ENCODE data around the gene LRRN2.

DNA sequence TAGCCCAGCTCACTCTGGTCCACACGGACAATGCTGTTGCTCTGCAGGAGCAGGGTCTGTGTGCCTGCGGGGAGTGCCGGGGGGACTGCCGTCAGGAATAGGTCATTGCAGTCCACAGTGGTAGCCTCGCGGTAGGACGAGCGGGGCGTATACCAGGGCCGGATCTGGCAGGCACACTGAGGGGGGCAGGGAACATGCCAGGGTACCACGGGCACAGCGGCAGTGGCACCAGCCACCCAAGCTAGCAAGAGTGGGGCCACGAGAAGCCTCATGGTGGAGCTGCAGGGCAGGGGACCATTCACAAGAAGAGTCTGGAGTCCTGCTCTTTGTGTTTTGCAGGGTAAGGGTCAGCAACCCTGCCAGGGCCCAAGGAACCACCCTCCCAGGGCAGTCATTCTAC is 65.8 kb downstream of the LRRN2 start:
- peak; percentile 10 for TF ChIP-seq CTCF (IDR thresholded peaks at IDR 0.05; ENCODE audit: low read depth, low read length)
- no peak for TF ChIP-seq MYC (IDR thresholded peaks at IDR 0.05; ENCODE audit: low read depth, low read length)
- no peak for TF ChIP-seq POLR2A (IDR thresholded peaks at IDR 0.05; ENCODE audit: extremely low read depth, insufficient read length)
- TF ChIP-seq, protein P1, sequence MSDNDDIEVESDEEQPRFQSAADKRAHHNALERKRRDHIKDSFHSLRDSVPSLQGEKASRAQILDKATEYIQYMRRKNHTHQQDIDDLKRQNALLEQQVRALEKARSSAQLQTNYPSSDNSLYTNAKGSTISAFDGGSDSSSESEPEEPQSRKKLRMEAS (IDR thresholded peaks at IDR 0.05; ENCODE audit: low read depth, low read length) = no peak
